SH-SY5Y (cell line): ENCODE measurements around the gene ZNF490.

Source experiments
- GATA2 ChIP-seq: IDR thresholded peaks from 2 replicates; pipeline ENCODE4 v1.6.1; 2011; ENCODE audit warnings: mild to moderate bottlenecking, low read depth, low read length
- GATA3 ChIP-seq: IDR thresholded peaks from 2 replicates; pipeline ENCODE4 v1.6.1; 2011; ENCODE audit warnings: low read depth, mild to moderate bottlenecking, low read length, moderate library complexity

- no peak for TF ChIP-seq GATA2
- no peak for TF ChIP-seq GATA3
Measured at GRCh38 chr19:12642506-12642905, 31.9 kb upstream of the ZNF490 start.
